AG09309 (cell line): ENCODE results near the gene OTUD1.

ENCODE experiments used
- DNase-seq: peaks from one replicate; pipeline ENCODE4 v3.0.0-alpha.2; 2010; ENCODE audit warnings: low read depth
- H3K4me3 ChIP-seq: 2 replicates; pipeline ENCODE4 v1.5.1; 2011; ENCODE audit warnings: mild to moderate bottlenecking, low read depth, low read length, moderate library complexity; ENCODE audit not compliant: control insufficient read depth
- CTCF ChIP-seq: IDR thresholded peaks from 2 replicates; pipeline ENCODE4 v1.5.1; 2011; ENCODE audit warnings: mild to moderate bottlenecking, low read depth, low read length, inconsistent platforms; ENCODE audit not compliant: insufficient read depth, control insufficient read depth; ENCODE audit errors: missing control alignments

The OTUD1 gene

GRCh38 chr10:23408330-23408976 lies 30.4 kb upstream of the OTUD1 start:
- H3K4me3 ChIP-seq = no peak overlapping the region
- no peak for DNase-seq
- TF ChIP-seq CTCF = no peak

GRCh38 chr10:23412223-23412622 lies 26.7 kb upstream of the OTUD1 start:
- no peak for DNase-seq
- H3K4me3 ChIP-seq = no peak overlapping the region
- TF ChIP-seq CTCF = no peak

- H3K4me3 ChIP-seq = no peak overlapping the region
- no peak for DNase-seq
- no peak for TF ChIP-seq CTCF
These were observed 25.2 kb upstream of the OTUD1 start for GRCh38 chr10:23413629-23414089.

GRCh38 chr10:23414658-23415057 lies 24.2 kb upstream of the OTUD1 start:
- no peak for DNase-seq

GRCh38 chr10:23417254-23417653 lies 21.6 kb upstream of the OTUD1 start:
- no peak for TF ChIP-seq CTCF
- no peak for DNase-seq
- no peak overlapping the region for H3K4me3 ChIP-seq

More at GRCh38 chr10:23414658-23415057, 24.2 kb upstream of the OTUD1 start:
- TF ChIP-seq CTCF = no peak
- no peak overlapping the region for H3K4me3 ChIP-seq

- no peak overlapping the region for H3K4me3 ChIP-seq
- DNase-seq = no peak
- no peak for TF ChIP-seq CTCF
These were observed 20.7 kb upstream of the OTUD1 start for GRCh38 chr10:23418051-23418681.
